ENCODE results near the gene SDK2.
"Not testable (repeated sequence)": the region's sequence is repeated elsewhere in the genome, so short reads cannot be mapped to it uniquely, and the experiment has no call there.

The SDK2 gene

DNA sequence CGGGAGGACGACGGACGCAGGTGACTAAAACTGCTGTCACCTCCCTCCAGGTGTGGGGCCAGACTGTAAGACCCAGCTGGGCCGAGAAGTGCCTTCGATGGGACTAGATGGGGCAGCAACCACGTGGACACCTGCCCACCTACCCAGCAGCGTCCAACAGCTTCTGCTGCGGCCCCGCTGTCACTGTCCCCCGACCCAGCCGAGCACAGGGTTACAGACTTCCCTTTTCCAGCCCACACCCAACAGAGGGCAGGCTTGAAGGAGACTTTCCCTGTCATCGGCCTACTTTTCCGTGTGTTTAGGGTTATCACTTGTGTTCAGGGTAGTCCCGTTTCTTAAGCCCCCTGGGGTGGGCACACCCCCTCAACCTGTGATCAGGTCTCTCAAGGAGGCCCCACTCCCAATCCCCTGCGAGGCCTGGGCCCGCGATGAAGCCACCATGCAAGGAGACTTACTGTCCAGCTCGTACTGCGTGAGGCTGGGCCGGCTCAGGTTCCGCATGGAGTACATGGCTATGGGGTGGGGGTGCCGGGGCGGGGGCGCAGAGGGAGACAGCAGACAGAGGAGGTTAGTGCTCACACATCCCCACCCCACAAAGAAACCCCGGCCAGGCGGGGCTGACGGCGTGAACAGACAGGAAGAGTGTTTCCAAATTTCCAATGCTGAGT lies 263.7 kb downstream of the SDK2 start:
- no peak for DNase-seq

DNA sequence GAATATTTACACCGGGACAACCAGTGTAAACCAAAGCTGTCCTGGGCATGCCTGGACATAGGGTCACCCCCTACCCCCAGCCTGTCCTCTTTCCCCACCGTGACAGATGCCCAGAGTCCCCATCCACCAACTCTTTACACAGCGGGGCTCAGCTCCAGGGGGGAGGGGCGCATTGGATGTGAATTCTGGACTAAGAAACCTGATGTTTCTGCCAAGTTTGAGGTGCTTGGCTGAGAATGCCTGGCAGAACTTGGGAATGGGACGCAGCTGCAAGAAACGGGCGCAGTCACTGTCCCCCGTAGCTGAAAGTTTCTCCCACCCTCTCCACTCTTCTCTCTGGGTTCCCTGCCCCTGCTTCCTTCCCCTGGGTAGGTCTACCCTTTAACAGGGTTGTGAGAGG lies 264.4 kb downstream of the SDK2 start:
- DNase-seq = no peak

GRCh38 chr17:73378974-73379470 lies 265.2 kb downstream of the SDK2 start:
- no peak for DNase-seq

DNA sequence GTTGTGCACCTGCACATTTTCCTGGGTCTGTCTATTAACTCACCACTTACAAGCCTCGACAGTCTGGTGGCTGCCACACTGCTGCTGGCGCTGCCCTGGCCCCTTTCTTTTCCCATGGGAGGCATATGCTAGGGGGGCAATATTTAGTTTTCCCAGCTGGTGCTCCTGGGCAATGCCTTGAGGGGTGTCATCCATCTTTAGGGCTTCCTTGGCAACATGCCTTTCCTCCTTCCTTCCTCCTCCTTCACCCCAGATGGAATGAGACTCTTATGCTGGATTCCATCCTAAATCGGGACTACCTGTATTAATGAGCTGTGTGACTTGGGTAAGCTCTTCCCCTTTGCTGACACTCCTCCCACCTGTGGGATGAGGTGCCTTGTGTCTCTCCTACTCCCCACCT lies 267.6 kb downstream of the SDK2 start:
- no peak for DNase-seq

- no peak for DNase-seq
These were observed 268.1 kb downstream of the SDK2 start for GRCh38 chr17:73376152-73376551.

- DNase-seq = no peak
These were observed 272.4 kb downstream of the SDK2 start for GRCh38 chr17:73371836-73372235.

- DNase-seq = no peak
These were observed 273.0 kb downstream of the SDK2 start for GRCh38 chr17:73371285-73371684.

DNA sequence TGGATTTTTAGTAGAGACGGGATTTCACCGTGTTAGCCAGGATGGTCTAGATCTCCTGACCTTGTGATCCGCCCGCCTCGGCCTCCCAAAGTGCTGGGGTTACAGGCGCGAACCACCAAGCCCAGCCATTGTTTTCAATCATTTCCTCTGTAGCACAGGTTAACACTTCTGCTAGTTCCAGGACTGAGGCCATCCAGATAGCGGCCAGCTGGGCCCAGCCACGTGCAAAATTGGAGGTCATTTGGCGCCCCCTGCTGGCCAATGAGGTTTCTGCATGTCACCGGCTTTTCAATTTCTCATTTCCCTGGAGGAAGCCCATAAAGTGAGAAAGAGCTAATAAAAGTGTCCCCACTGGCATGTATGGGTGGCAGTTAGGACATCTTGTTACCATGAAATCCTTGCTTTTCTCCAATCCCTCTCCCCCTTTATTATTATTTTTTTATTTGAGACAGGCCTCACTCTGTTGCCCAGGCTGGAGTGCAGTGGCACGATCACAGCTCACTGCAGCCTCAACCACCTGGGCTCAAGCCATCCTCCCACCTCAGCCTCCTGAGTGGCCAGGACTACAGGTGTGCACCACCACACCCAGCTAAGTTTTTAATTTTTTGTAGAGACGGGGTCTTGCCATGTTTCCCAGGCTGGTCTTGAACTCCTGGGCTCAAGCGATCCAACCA lies 274.3 kb downstream of the SDK2 start:
- DNase-seq = not testable (repeated sequence)

GRCh38 chr17:73369111-73369521 lies 275.1 kb downstream of the SDK2 start:
- no peak for DNase-seq

DNA sequence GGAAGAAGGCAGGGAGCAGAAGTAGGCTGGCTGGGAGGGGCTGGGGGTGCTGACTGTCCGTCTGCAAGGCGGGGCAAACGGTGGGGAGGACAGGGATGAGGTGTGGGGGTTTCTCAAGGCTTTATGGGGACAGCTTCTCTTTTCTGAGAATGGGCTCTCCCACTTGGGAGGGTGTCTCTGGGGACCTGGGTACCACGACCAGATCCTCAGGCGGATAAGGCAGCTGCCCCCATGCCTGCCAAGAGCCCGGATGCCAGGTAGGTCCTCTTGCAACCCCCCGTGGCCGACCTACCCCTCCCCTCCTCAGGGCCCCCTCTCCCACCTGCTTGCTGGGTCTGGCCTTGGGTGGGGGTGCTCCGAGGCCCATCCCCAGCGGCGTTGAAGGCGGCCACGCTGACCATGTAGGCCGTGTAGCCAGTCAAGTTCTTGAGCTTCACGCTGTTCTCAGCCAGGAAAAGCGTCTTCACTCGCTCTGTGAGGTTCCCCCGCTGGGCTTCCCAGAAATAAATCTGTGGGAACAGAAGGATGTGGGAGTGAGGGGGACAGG lies 276.1 kb downstream of the SDK2 start:
- no peak for DNase-seq

GRCh38 chr17:73365906-73366623 lies 278.2 kb downstream of the SDK2 start:
- no peak for DNase-seq

- no peak for DNase-seq
These were observed 278.9 kb downstream of the SDK2 start for GRCh38 chr17:73365301-73365874.

DNA sequence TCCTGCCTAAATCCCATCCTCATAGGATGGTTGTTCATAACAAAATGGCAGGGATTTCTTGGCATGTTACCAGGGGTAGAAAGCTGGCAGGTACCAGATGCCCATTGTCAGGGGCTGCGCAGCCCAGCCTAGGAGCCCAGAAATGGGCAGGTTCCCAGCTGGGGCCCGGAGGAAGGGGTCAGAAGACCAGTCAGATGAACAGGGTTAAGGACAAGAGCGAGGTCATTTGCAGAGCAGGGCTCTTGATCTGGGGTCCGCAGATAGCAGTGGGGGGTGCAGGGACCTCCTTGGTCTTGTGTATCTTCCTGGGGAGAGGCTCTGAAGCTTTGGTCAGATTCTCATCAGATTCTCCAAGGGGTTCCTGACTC lies 280.1 kb downstream of the SDK2 start:
- no peak for DNase-seq

DNA sequence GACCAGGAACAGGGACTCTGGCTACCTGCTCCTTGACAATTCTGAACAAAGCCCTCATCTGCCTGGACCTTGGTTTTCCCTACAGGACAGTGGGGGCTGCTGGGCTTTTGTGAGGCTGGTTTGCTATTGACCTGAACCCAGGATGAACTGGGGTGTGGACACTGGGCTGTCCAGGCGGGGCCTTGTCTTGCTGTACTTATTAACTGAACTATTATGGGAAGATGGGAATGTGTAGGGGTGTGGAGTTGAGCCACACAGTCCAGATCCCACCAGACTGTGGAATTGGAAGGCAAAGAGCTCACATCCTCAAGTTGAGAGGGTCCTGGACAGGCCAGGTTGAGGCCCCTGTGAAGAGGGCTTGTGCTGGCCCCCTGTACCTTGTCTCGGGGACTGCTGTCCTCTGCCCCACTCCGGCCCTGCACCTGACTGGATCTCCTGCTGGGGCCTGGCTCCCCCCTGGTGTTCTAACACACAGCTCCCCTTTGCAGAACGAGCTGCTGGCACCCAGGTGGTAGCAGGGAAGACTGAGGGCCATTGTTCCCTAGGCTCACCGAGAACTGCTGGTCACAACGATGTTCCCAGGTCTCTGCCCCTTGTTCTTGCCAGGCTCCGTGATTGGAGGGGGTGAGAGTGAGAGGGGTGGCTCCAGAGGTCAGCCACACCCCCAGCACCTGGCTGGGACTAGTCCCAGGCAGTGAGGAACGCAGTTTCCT lies 280.6 kb downstream of the SDK2 start:
- DNase-seq = no peak

GRCh38 chr17:73362697-73363096 lies 281.5 kb downstream of the SDK2 start:
- no peak for DNase-seq

DNA sequence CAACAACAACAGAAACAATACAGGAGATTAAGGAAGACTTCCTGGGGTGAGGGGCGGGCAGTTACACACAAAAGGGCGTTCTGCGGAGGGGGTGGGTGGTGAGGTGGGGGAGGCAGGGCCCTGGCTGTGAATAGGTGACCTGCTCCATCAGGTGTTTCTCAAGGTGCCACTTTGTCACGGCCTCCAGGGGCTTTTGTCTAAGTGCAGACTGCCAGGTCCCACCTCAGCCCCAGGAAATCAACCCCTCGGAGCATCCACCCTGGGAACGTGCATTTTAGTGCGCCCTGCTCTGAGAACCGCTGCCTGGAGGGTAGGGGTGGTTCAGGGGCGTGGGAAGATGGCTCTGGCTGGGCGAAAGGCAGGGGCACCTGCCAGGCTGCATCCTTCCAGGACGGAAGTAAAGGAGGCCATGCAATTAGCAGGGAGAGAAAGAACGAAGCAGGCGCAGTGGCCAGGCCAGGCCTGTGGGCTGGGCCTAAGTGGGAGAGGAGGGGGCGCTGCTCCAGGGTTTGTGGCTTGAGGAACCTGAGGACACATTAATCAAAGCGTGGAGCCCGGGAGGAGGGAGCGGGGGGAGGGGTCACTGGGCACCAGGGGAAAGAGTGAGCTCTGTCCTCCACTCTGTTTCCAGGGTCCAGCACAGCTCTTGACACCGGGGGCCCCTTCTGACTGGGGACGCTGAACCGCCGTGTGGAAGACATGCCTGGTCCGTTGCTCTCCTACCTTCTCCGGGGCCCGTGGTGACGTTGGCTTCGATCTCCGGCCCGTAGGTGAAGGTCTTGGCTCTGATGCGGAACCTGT lies 283.1 kb downstream of the SDK2 start:
- DNase-seq = no peak

- no peak for DNase-seq
These were observed 284.2 kb downstream of the SDK2 start for GRCh38 chr17:73359987-73360410.

DNA sequence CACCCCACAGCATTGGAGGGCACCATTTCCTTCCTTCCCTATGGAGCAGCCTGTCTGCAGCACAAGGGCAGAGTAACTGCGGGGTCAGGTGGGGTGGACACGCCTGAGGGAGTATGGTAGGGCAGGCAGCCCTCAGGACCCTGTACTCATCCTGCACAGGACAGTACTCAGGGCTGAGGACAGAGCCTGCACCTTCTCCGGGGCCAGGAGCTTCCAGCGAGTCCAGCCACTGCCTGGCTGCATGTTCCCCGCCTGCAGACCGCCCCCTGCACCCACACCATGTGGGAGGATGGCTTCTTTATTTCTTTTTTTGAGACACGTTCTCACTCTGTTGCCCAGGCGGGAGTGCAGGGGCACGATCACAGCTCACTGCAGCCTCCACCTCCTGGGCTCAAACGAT lies 284.9 kb downstream of the SDK2 start:
- DNase-seq = no peak

DNA sequence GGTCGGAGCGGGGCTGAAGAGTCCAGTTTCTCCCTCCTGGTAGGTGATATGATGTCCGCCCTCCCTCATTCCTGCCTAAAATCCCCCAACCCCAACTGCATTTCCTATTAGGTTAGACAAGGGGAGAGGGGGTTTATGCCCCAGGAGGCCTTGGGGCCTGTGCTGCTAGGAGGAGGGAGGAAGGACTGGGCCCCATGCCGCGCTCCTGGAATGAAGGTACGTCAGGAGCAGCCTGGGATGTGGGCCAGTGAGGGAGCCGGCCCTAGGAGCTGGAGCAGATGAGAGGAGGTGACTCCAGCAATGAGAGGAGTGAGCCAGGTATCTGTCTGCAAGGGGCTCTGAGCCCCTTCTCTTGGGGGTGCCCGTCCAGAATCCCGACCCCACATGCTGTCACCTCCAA lies 285.6 kb downstream of the SDK2 start:
- no peak for DNase-seq

DNA sequence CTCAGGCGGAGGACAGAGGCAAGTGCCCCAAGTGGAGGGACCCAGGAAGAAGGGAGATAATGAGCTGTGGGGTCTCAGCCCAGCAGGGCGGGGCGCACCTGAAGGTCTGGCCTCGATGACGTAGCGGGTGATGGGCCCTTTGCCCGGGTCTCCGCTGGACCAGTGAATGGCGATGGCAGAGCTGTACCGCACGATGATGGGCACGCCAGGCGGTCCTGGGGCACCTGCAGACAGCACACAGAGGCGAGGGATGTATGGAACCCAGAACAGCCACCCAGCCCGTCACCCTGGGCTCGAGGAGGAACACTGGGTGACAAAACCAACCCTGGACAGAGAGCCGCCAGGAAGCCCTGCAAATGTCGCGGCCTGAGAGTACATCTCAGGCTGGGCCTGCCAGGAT lies 286.3 kb downstream of the SDK2 start:
- no peak for DNase-seq

GRCh38 chr17:73357318-73357717 lies 286.9 kb downstream of the SDK2 start:
- DNase-seq = no peak

Data from NCI-H1417 treated with DMSO at 0.1 percent for 48 hours (cell line).